ENCODE data around the gene UTP25. TPM values are rescaled to one million over a fixed set of nuclear protein-coding genes. Genes with fewer than 3 reads are reported as not detected.

Gene UTP25
- total and polyA plus RNA-seq, 2 donors (not counting 3 experiments of a cell fraction or from before 2014, with no cell fraction given) = 6.6 to 11.7 TPM

GRCh38 chr1:209815490-209815889 lies 12.3 kb upstream of the UTP25 start:
- no peak overlapping the region for H3K4me2 ChIP-seq (ENCODE audit: insufficient read depth, low read length)
- no TSS peak for BruUV-seq (replicated peaks)
- dilution Hi-C loops (cut with MboI; ENCODE audit: extremely low pct_ligation_motif_present, low sequenced_read_pairs) (no loop called here), intact Hi-C loops (cut with micrococcal nuclease) (no loop called here)
- no peak for TF ChIP-seq CTCF (IDR thresholded peaks at IDR 0.05; ENCODE audit: extremely low read depth in 1 of 2, insufficient read depth in 1 of 2, low read depth in 1 of 2, low read length in 2 of 2)
- TF ChIP-seq EZH2 (IDR thresholded peaks at IDR 0.05; ENCODE audit: borderline replicate concordance, low read depth, low read length, severe bottlenecking) = no peak
- no peak for TF ChIP-seq JUN (IDR thresholded peaks at IDR 0.05; ENCODE audit: borderline replicate concordance, insufficient read depth, insufficient read length, low read depth)
- TF ChIP-seq FOS (IDR thresholded peaks at IDR 0.05; ENCODE audit: borderline replicate concordance, insufficient read depth, low read length) = no peak
- no peak for TF ChIP-seq POLR2AphosphoS5 (IDR thresholded peaks at IDR 0.05; ENCODE audit: insufficient read depth, low read depth, low read length)
- no peak for TF ChIP-seq MAX (IDR thresholded peaks at IDR 0.05; ENCODE audit: insufficient read depth, insufficient read length)
- TF ChIP-seq GATA2 (IDR thresholded peaks at IDR 0.05; ENCODE audit: insufficient read depth, insufficient read length, low read depth, low read length) = no peak
- no peak for TF ChIP-seq POLR2A (IDR thresholded peaks at IDR 0.05; ENCODE audit: low read depth, low read length)
- no peak for TF ChIP-seq MYC (IDR thresholded peaks at IDR 0.05; ENCODE audit: low read depth, low read length)
- no peaks in the 10 kb centered on the region for H3K9me3 ChIP-seq (replicated peaks; ENCODE audit: control insufficient read depth, insufficient read depth, low read length)
- H3K9ac ChIP-seq (replicated peaks; ENCODE audit: extremely low read depth, insufficient read depth, low read length) = no peak overlapping the region
- H3K36me3 ChIP-seq (ENCODE audit: control insufficient read depth in 2 of 2, extremely low read depth in 1 of 2, insufficient read depth in 2 of 2, low read length in 2 of 2) = no peaks in the 10 kb centered on the region
- no peaks in the 10 kb centered on the region for H4K20me1 ChIP-seq (replicated peaks; ENCODE audit: control insufficient read depth, extremely low read depth, insufficient read depth, low read length)
- no peaks in the 10 kb centered on the region for H3K27me3 ChIP-seq (ENCODE audit: control insufficient read depth in 2 of 2, insufficient read depth in 2 of 2, low read length in 2 of 2)
- no peak overlapping the region for H3K4me3 ChIP-seq (replicated peaks in 1 of 3; ENCODE audit: insufficient read depth in 1 of 3, low read depth in 1 of 3, low read length in 3 of 3)
- CTCF ChIA-PET = interaction anchor here (0.7 to 8.7 kb wide), 2 partner anchors 6 to 25 kb away, joined by 3 to 109 read pairs; no protein-coding TSS in a partner anchor
- H2AFZ ChIP-seq (ENCODE audit: low read depth, low read length) = no peak overlapping the region
- H3K79me2 ChIP-seq (ENCODE audit: control insufficient read depth, insufficient read depth, low read length) = no peaks in the 10 kb centered on the region
- POLR2A ChIA-PET = no interaction called here
- no peak overlapping the region for H3K27ac ChIP-seq (ENCODE audit: insufficient read depth, low read depth, low read length)
- H3K4me1 ChIP-seq (ENCODE audit: control insufficient read depth, extremely low read depth, insufficient read depth, low read length) = no peaks in the 10 kb centered on the region
- H3K9me1 ChIP-seq (replicated peaks; ENCODE audit: control insufficient read depth, extremely low read depth, insufficient read depth, low read length) = no peaks in the 10 kb centered on the region
- no peak for DNase-seq (ENCODE audit: low read depth, low spot score)
- FAIRE-seq = no peak

Data from endothelial cell of umbilical vein (primary cell).